ENCODE measurements around the gene TCF4. TPM values are rescaled to one million over a fixed set of nuclear protein-coding genes. Genes with fewer than 3 reads are reported as not detected.
A peak's percentile ranks its signal among the peaks of the same experiment; 100 is the strongest.

The TCF4 gene
- total RNA-seq, 1 donor from 2014 or later, result 199 TPM

DNA sequence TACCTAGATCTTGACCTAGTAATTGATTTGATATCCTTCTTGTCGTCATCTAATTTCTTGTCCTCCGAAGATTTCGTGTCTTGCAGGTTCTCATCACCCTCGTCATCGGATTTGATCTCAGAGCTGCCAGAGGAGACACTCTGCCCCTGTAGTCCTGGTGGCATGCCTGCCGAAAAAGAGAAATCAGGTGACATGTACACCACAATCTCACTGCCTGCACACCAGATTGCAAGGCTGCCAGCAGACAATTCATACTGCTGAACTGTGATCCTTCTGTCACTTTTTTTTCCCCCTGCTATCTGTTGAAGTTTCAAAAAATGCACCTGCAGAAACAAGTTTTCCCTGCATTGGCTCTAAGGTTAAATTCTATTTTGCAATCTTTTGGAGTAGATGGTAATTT lies 355.5 kb downstream of the TCF4 start:
- TF ChIP-seq, protein P1, sequence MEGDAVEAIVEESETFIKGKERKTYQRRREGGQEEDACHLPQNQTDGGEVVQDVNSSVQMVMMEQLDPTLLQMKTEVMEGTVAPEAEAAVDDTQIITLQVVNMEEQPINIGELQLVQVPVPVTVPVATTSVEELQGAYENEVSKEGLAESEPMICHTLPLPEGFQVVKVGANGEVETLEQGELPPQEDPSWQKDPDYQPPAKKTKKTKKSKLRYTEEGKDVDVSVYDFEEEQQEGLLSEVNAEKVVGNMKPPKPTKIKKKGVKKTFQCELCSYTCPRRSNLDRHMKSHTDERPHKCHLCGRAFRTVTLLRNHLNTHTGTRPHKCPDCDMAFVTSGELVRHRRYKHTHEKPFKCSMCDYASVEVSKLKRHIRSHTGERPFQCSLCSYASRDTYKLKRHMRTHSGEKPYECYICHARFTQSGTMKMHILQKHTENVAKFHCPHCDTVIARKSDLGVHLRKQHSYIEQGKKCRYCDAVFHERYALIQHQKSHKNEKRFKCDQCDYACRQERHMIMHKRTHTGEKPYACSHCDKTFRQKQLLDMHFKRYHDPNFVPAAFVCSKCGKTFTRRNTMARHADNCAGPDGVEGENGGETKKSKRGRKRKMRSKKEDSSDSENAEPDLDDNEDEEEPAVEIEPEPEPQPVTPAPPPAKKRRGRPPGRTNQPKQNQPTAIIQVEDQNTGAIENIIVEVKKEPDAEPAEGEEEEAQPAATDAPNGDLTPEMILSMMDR (IDR thresholded peaks at IDR 0.05; ENCODE audit: partially characterized antibody, unreplicated experiment), result no peak
- no peak overlapping the region for H3K4me3 Mint-ChIP-seq (ENCODE audit: unreplicated experiment)
- H3K27ac Mint-ChIP-seq (ENCODE audit: unreplicated experiment), result no peak overlapping the region
- no peaks in the 10 kb centered on the region for H3K36me3 Mint-ChIP-seq (ENCODE audit: unreplicated experiment)
- peaks cover 5% of the 10 kb centered on the region for H3K9me3 Mint-ChIP-seq (ENCODE audit: unreplicated experiment)
- H3K27me3 Mint-ChIP-seq (ENCODE audit: unreplicated experiment), result peaks cover 6% of the 10 kb centered on the region
- no peak for DNase-seq
- peaks cover 8% of the 10 kb centered on the region for H3K4me1 Mint-ChIP-seq (ENCODE audit: low read depth, unreplicated experiment)

DNA sequence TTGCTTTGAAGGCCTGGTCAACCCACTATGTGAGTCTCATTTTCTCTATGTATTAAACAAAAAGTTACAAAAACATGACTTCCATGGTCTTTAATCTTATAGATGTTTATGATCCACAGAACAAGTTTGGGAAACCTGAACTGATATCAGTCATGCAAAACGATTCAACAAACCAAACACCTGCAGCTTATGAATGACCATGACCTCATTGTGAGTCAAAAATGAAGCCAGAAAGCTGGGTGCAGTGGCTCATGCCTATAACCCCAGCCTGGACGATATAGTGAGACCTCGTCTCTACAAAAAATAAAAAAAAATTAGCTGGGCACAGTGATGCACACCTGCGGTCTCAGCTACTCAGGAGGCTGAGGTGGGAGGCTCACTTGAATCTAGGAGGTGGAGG lies 358.3 kb downstream of the TCF4 start:
- no peak overlapping the region for H3K27ac Mint-ChIP-seq (ENCODE audit: unreplicated experiment)
- TF ChIP-seq, protein P1 (IDR thresholded peaks at IDR 0.05; ENCODE audit: partially characterized antibody, unreplicated experiment), result no peak
- peaks cover 5% of the 10 kb centered on the region for H3K9me3 Mint-ChIP-seq (ENCODE audit: unreplicated experiment)
- H3K4me3 Mint-ChIP-seq (ENCODE audit: unreplicated experiment), result no peak overlapping the region
- no peak for DNase-seq
- H3K27me3 Mint-ChIP-seq (ENCODE audit: unreplicated experiment), result peaks cover 2% of the 10 kb centered on the region
- H3K36me3 Mint-ChIP-seq (ENCODE audit: unreplicated experiment), result no peaks in the 10 kb centered on the region
- H3K4me1 Mint-ChIP-seq (ENCODE audit: low read depth, unreplicated experiment), result peaks cover 9% of the 10 kb centered on the region

DNA sequence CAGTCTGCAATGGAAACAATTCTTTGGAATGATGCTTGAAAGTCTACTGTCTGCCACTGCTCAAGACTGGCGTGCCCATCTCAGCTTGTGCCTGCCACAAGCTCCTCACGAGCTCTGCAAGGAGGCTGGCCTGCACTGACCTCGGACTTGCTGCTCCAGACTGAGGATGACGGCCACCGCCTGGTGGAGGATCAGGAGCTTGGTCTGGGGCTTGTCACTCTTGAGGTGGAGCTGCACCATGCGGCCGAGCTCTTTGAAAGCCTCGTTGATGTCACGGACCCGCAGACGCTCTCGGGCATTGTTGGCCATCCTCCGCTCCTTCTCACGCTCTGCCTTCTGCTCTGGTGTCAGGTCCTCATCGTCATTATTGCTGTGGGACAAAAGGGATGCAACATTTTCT lies 359.3 kb downstream of the TCF4 start:
- peak overlapping the region; percentile 3 for H3K27ac Mint-ChIP-seq (ENCODE audit: unreplicated experiment)
- DNase-seq, result no peak
- H3K9me3 Mint-ChIP-seq (ENCODE audit: unreplicated experiment), result peaks cover 7% of the 10 kb centered on the region
- H3K36me3 Mint-ChIP-seq (ENCODE audit: unreplicated experiment), result no peaks in the 10 kb centered on the region
- H3K4me3 Mint-ChIP-seq (ENCODE audit: unreplicated experiment), result no peak overlapping the region
- TF ChIP-seq, protein P1 (IDR thresholded peaks at IDR 0.05; ENCODE audit: partially characterized antibody, unreplicated experiment), result no peak
- peaks cover 2% of the 10 kb centered on the region for H3K27me3 Mint-ChIP-seq (ENCODE audit: unreplicated experiment)
- peaks cover 6% of the 10 kb centered on the region for H3K4me1 Mint-ChIP-seq (ENCODE audit: low read depth, unreplicated experiment)

DNA sequence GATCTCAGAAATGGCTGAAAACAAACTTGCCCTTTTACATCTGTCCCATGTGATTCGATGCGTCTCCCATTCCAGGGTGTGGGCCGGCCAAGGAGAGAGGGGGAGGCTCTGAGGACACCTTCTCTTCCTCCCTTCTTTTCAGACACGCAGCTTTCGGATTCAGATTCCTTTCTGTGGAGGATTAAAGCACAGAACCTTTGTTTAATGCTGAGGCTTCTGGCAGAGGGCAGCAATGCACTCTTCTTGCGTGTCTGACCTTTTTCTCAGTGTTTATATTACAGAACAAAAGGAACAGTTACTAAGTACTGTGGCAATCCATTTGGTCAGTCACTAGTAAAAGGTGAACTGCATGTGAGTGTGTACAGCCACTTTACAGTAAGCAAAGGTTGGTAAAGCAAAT lies 359.8 kb downstream of the TCF4 start:
- H3K27ac Mint-ChIP-seq (ENCODE audit: unreplicated experiment), result peak overlapping the region; percentile 41
- peaks cover 6% of the 10 kb centered on the region for H3K4me1 Mint-ChIP-seq (ENCODE audit: low read depth, unreplicated experiment)
- TF ChIP-seq, protein P1 (IDR thresholded peaks at IDR 0.05; ENCODE audit: partially characterized antibody, unreplicated experiment), result no peak
- no peak for DNase-seq
- no peak overlapping the region for H3K4me3 Mint-ChIP-seq (ENCODE audit: unreplicated experiment)
- H3K27me3 Mint-ChIP-seq (ENCODE audit: unreplicated experiment), result peaks cover 2% of the 10 kb centered on the region
- no peaks in the 10 kb centered on the region for H3K36me3 Mint-ChIP-seq (ENCODE audit: unreplicated experiment)
- peaks cover 7% of the 10 kb centered on the region for H3K9me3 Mint-ChIP-seq (ENCODE audit: unreplicated experiment)

DNA sequence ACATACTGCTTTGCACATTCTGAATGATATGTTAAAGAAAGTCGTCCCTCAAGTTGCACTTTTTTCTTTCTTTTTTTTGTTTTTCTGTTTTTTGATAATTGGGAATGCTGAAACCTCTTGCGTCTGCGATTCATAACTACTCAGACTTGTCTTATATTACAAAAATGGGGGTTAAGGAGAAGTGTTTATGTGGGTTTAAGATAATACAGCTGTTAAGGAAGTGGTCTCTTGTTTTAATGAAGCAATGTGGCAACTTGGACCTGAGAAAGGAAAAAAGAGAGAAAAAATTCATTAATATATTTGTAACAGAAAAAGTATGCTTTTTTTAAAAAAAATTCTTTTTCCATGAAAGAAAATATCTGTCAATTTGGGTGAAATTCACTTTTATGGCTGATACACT lies 360.2 kb downstream of the TCF4 start:
- TF ChIP-seq, protein P1 (IDR thresholded peaks at IDR 0.05; ENCODE audit: partially characterized antibody, unreplicated experiment), result no peak
- Mint-ChIP-seq H3K27me3 (ENCODE audit: unreplicated experiment) (peaks cover 2% of the 10 kb centered on the region), H3K9me3 (ENCODE audit: unreplicated experiment) (peaks cover 7% of the 10 kb centered on the region), H3K27ac (ENCODE audit: unreplicated experiment) (peak overlapping the region; percentile 41), H3K4me1 (ENCODE audit: low read depth, unreplicated experiment) (peaks cover 6% of the 10 kb centered on the region), H3K36me3 (ENCODE audit: unreplicated experiment) (no peaks in the 10 kb centered on the region), H3K4me3 (ENCODE audit: unreplicated experiment) (no peak overlapping the region)
- DNase-seq, result no peak
